HG03565 (cell line): ENCODE data around the gene EML1.

ENCODE experiments used
- ATAC-seq: cut with Tn5 transposase; IDR thresholded peaks from one replicate; pipeline ENCODE4 v1.9.1; 2021; ENCODE audit warnings: mild to moderate bottlenecking, moderate library complexity; ENCODE audit not compliant: unreplicated experiment

EML1 gene

DNA sequence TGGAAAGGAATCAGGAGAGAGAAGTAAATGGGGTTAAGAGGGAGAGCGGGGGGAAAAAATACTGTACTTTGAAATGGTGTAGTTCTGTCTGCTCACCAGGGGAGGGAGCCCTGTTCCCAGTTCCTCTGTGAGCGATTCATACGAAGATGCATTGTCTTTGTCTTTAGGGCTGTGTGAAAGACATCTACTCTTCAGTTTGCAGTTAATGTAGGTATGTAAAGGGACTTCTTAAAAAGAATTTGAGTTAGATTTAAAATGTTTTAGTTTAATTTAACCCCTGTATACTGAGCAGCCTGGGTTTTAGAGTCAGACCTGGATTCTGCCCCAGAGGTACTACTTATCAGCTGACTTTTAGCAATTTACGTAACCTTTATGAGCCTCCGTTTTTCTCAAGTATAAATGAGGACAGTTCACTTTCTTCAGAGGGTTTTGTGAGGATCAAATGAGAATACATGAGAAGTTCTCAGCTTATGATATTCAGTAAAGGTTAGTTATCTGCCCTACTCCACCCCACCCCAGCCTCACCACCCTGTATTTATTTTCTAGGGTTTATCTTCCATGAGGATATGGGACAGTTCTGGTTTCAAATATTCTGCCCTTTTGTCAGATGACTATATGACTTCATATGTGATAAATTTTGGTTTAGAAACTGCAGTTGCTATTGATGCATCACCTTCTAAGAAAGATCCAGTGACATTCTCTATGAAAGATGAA, 189.5 kb downstream of the EML1 start:
- peak; percentile 53 for ATAC-seq

DNA sequence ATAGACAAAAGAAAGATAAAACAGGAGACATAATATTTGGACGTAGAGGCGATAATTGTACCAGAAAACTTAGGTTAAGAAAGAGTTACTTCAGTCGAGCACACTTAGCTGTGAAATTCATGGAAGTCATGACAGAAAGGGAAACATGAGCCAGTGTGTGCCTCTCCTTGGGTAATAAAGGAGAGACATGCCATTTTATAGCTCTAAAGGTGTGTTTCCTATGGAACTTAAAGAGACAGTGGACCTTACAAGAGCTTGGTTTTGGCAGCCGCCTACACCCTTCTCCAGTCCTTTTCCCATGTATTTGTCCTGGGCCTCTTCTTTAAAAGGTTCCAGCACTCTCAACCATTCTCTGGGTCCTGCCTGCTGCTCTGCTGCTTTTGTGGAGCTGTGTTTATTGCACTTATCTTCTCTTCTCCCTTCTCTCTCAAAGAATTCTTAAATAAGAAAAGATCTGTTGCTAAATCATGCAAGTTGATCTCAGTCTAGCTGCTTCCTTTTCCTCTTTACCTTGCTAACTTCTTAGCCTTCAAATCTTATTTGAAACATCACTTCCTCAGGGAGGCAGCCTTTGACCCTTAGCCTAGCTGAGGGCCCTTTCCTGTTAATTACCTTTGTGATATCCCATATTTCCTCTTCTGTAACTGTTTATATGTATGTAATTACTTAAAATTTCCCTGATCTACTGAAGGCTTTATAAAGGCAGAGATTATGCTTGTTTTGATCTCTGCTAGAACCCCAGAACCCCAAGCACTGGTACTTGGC, 190.2 kb downstream of the EML1 start:
- no peak for ATAC-seq

DNA sequence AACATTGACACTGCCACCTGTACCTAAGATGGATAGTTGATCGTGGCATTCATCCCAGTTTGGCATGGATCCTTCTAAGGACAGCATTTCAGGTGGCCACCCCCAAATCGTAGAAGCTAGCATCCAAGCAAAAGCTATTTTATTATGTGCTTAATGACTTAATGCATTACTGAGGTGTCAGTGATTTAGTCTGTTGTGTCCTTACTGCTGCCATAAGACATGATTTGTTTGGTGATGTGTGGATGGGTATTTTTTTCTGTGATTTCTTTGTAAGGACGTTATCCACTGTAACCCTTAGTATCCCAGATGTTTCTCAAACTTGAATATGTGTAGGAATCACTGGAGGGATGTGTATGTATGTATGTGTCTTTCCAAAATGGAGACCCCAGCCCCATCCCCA, 190.8 kb downstream of the EML1 start:
- no peak for ATAC-seq

DNA sequence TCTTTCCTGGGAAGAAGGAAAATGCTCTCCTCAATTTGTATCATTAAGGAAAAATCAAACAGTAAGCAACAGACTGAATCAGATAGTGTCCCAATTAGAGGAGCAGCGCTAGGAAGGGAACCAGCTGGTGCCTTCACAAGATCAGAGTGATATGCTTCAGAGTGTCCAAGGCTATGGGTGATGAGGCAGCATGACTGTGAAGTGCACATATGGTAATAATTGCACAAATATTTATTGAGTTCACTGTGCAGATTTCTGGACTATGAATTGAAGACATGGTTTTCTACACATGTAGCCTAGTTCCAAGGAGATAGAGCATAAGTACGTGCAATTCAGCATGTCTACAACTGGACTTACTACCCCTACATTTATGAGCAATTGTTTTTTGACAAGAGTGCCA, 193.2 kb downstream of the EML1 start:
- ATAC-seq, result no peak

DNA sequence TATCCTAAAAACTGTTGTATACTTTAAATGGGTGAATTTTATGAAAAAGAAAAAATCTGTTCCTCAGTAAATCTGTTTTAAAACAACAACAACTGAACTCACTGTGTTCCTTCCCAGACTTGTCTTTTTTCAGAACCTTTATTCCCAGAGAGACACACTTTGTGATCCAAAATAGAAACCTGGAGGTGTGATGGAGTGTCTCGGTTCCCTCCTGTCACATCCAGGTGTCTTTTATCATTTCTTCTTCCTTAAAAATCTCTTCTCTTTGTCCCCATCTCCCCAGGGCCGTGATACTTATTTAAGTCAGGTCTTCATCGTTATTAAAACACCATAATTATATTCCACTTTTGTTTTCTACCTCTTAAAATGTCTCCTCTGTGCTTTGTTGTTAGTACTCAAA, 195.8 kb downstream of the EML1 start:
- no peak for ATAC-seq

DNA sequence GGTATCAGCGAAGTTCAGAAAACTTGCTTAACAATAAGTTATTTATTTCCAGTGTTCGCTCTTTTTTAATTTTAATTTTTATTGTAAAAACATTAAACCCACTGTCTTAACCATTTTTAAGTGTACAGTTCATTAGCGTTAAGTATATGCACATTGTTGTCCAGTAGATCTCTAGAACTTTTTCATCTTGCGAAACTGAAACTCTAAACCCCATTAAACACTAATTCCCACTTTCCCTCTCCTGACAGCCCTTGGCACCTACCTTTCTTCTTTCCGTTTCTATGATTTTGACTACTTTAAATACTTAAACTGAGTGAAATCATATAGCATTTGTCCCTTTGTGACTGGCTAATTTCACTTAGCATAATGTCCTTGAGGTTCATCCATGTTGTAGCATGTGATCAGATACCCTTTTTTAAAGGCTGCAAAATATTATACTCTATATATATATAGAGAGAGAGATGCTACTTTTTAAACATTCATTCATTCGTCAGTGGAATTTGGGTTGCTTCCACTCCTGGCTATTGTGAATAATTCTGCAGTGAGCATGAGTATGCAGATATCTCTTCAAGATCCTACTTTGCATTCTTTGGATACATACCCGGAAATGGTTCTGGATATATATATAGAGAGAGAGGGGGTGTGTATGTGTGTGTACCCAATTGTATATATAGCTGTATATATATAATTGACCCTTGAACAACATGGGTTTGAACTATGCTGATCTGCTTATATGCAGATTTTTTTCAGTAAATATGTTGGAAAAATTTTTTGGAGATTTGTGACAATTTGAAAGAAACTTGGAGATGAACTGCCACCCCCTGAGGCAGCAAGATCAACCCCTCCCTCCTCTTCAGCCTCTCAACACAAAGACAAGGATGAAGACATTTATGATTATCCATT, 197.3 kb downstream of the EML1 start:
- ATAC-seq, result no peak

DNA sequence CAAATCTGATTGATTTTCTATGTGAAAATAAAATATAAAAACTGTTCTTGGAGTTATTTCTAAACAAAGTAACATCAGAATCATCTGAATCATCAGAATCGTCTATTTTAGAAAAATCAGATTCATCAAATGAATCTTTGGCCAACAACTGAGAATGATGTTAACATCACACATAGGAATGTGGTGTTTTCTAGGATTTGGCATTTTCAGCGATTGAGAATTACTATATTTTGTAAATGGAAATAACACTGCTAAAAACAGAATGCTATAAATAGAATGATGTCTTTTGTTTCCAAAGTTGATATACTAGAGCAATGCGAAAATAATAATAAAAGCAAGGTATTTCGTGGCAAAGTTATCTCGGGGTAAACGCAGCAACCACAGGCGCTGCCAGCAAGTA, 198.1 kb downstream of the EML1 start:
- ATAC-seq, result no peak
